SK-N-SH (cell line): ENCODE measurements around the gene LMTK2. TPM values are rescaled to one million over a fixed set of nuclear protein-coding genes. Genes with fewer than 3 reads are reported as not detected.

Source experiments
- CTCF ChIA-PET: fragments of 300-600, 350-600 bp; formaldehyde crosslinking; extraction: SDS; loops from one replicate; lab custom pipeline; 2021; lab: Yijun Ruan, JAX
- POLR2A ChIA-PET: fragments of 350-600 bp; sonication (Branson Sonifier 250); formaldehyde crosslinking; extraction: SDS; loops from one replicate; lab custom pipeline; 2020; ENCODE audit warnings: antibody characterized with exemption, inconsistent platforms; lab: Yijun Ruan, JAX
- DNase-seq: peaks from one replicate; pipeline ENCODE4 v3.0.0; 2012
- H2AFZ ChIP-seq: fragments of 200-600 bp; sonication (generic); 2 replicates; pipeline ENCODE4 v1.8.1; 2016; ENCODE audit warnings: antibody characterized with exemption, mild to moderate bottlenecking, low read depth
- H3F3A ChIP-seq: fragments of 200-600 bp; sonication (generic); replicated peaks from 2 replicates; pipeline ENCODE3; 2016; ENCODE audit warnings: antibody characterized with exemption, mild to moderate bottlenecking; ENCODE audit not compliant: insufficient read depth
- H3K27ac ChIP-seq, 2 experiments: fragments of 200-500 bp in 1 of 2; fragments of 200-600 bp in 1 of 2; sonication (Bioruptor generic) in 1 of 2; sonication (generic), shearing (Covaris generic) in 1 of 2; 2 replicates each; pipeline versions ENCODE4 v1.5.1 to v1.6.1; 2014 to 2016; ENCODE audit warnings: low read depth in 2 of 2, inconsistent platforms in 1 of 2, low read length in 1 of 2, mild to moderate bottlenecking in 1 of 2, mixed read lengths in 1 of 2
- H3K27me3 ChIP-seq: fragments of 200-600 bp; sonication (generic), shearing (Covaris generic); 2 replicates; pipeline ENCODE4 v1.6.1; 2016; ENCODE audit warnings: mixed run types; ENCODE audit not compliant: insufficient read depth
- H3K36me3 ChIP-seq, 2 experiments: fragments of 200-500 bp in 1 of 2; fragments of 200-600 bp in 1 of 2; sonication (Bioruptor generic) in 1 of 2; sonication (generic) in 1 of 2; replicated peaks in 1 of 2; 2 replicates each; pipeline versions ENCODE3 to v1.5.1; 2014 to 2016; ENCODE audit warnings: low read length in 1 of 2, mild to moderate bottlenecking in 1 of 2; ENCODE audit not compliant: insufficient read depth in 2 of 2, control insufficient read depth in 1 of 2
- H3K4me1 ChIP-seq, 2 experiments: fragments of 200-500 bp in 1 of 2; fragments of 200-600 bp in 1 of 2; sonication (Bioruptor generic) in 1 of 2; sonication (generic), shearing (Covaris generic) in 1 of 2; 2 replicates each; pipeline versions ENCODE4 v1.5.1 to v1.6.1; 2014 to 2016; ENCODE audit warnings: low read depth in 1 of 2, low read length in 1 of 2, mixed run types in 1 of 2; ENCODE audit not compliant: insufficient read depth in 2 of 2, control insufficient read depth in 1 of 2
- H3K4me2 ChIP-seq: fragments of 200-600 bp; sonication (generic), shearing (Covaris generic); 2 replicates; pipeline ENCODE4 v1.6.1; 2017; ENCODE audit warnings: mixed run types
- H3K4me3 ChIP-seq, 2 experiments: fragments of 200-500 bp in 1 of 2; fragments of 200-600 bp in 1 of 2; sonication (Bioruptor generic) in 1 of 2; sonication (generic), shearing (Covaris generic) in 1 of 2; 2 replicates each; pipeline versions ENCODE4 v1.5.1 to v1.8.1; 2014 to 2016; ENCODE audit warnings: low read depth in 2 of 2, inconsistent platforms in 1 of 2, low read length in 1 of 2, mild to moderate bottlenecking in 1 of 2, mixed read lengths in 1 of 2, moderate library complexity in 1 of 2
- H3K79me2 ChIP-seq: fragments of 200-600 bp; sonication (generic); 2 replicates; pipeline ENCODE4 v1.8.1; 2017; ENCODE audit warnings: mild to moderate bottlenecking; ENCODE audit not compliant: insufficient read depth
- H3K9ac ChIP-seq: fragments of 200-600 bp; sonication (generic); 2 replicates; pipeline ENCODE4 v1.6.1; 2017; ENCODE audit warnings: mixed run types
- H3K9me2 ChIP-seq: fragments of 200-600 bp; sonication (generic); 2 replicates; pipeline ENCODE4 v1.6.1; 2017; ENCODE audit warnings: mixed run types
- H3K9me3 ChIP-seq: fragments of 200-600 bp; sonication (generic); 2 replicates; pipeline ENCODE4 v1.6.1; 2017; ENCODE audit warnings: mixed run types, mild to moderate bottlenecking, moderate library complexity
- H4K20me1 ChIP-seq: fragments of 200-600 bp; sonication (generic); 2 replicates; pipeline ENCODE4 v1.6.1; 2017; ENCODE audit warnings: mild to moderate bottlenecking, mixed run types; ENCODE audit not compliant: insufficient read depth
- CTCF ChIP-seq: fragments of 200-600 bp; sonication (generic); IDR thresholded peaks from 2 replicates; pipeline ENCODE4 v1.6.1; 2017; ENCODE audit warnings: antibody characterized with exemption, mild to moderate bottlenecking, moderate library complexity
- GABPA ChIP-seq: IDR thresholded peaks from 2 replicates; pipeline ENCODE4 v1.4.0; 2012; ENCODE audit warnings: low read depth, mild to moderate bottlenecking
- GATA2 ChIP-seq: sonication (generic); formaldehyde crosslinking; IDR thresholded peaks from 2 replicates; pipeline ENCODE4 v1.5.0; 2020; ENCODE audit warnings: mild to moderate bottlenecking, missing genetic modification reagents
- JUND ChIP-seq: IDR thresholded peaks from 2 replicates; pipeline ENCODE4 v1.4.0; 2012
- POLR2AphosphoS5 ChIP-seq: IDR thresholded peaks from 2 replicates; pipeline ENCODE4 v1.6.1; 2012; ENCODE audit warnings: low read depth, low read length
- RAD21 ChIP-seq: IDR thresholded peaks from 2 replicates; pipeline ENCODE4 v1.6.1; 2012; ENCODE audit warnings: mild to moderate bottlenecking, low read length
- RCOR1 ChIP-seq: fragments of 150-350 bp; IDR thresholded peaks from 2 replicates; pipeline ENCODE4 v1.6.1; 2017; ENCODE audit warnings: antibody characterized with exemption, low read length
- SIN3A ChIP-seq: IDR thresholded peaks from 2 replicates; pipeline ENCODE4 v1.6.1; 2012; ENCODE audit warnings: low read depth, mild to moderate bottlenecking, low read length, moderate library complexity, borderline replicate concordance
- SMC3 ChIP-seq: IDR thresholded peaks from 2 replicates; pipeline ENCODE4 v1.6.1; 2012; ENCODE audit warnings: low read depth, low read length, improper control_type of control experiment
- USF1 ChIP-seq: IDR thresholded peaks from 2 replicates; pipeline ENCODE4 v1.4.0; 2012; ENCODE audit warnings: low read depth, borderline replicate concordance
- WGBS: methylation state at CpG from one replicate; pipeline ENCODE4 v1.1.6; 2017; ENCODE audit warnings: low lambda C conversion rate; 5-methylcytosine and 5-hydroxymethylcytosine counted together
- polyA plus RNA-seq, 3 experiments: library from polyadenylated mRNA; depleted of rRNA; stranded (reverse); fragments of >200 nt; gene quantifications; 2 replicates each; pipeline ENCODE4 v1.2.3, GENCODE V29; 2012

LMTK2 gene
- polyA plus RNA-seq, 1 of the 3 experiments (the other 2 are of a cell fraction): 9.0 TPM

- ChIA-PET POLR2A (interaction anchor here (1.6 kb wide), 1 partner anchor 143 kb away, joined by 3 read pairs; no protein-coding TSS in a partner anchor), CTCF (interaction anchor here (1.0 to 19.6 kb wide), 9 partner anchors 10 to 144 kb away, joined by 3 to 744 read pairs (median 51); partner anchors contain the start of gene LMTK2)
- Histone ChIP-seq H3K9me2 (no peaks in the 10 kb centered on the region), H4K20me1 (no peaks in the 10 kb centered on the region), H3K27ac (peak overlapping the region in 1 of 2 experiments; percentile 72; a peak in 2 of 4 replicates), H3K4me1 (peaks cover 0 to 17% of the 10 kb centered on the region in 2 experiments; a peak in 2 of 4 replicates), H3K4me3 (0 out of 4 replicates have a peak overlapping the region, but pooled peaks of 1 of the 2 experiments have one; percentile 6), H3K9ac (peak overlapping the region; percentile 41), H3F3A (peaks cover 13% of the 10 kb centered on the region), H2AFZ (no peak overlapping the region), H3K36me3 (peaks cover 7 to 10% of the 10 kb centered on the region in 2 experiments), H3K79me2 (no peaks in the 10 kb centered on the region), H3K27me3 (no peaks in the 10 kb centered on the region), H3K9me3 (no peaks in the 10 kb centered on the region), H3K4me2 (peak overlapping the region; percentile 18; the same call in 1 of the 2 replicates)
- TF ChIP-seq JUND (peak; percentile 17; the same call in 1 of the 2 replicates), RCOR1 (no peak)
- DNase-seq: no peak
- WGBS: 78% methylated on average over 16 of the region's 16 CpGs
These were observed 57.2 kb downstream of the LMTK2 start for GRCh38 chr7:98163704-98164494.

GRCh38 chr7:98165827-98166667 is 59.4 kb downstream of the LMTK2 start:
- H3K9me2 ChIP-seq: no peaks in the 10 kb centered on the region
- CTCF ChIA-PET: interaction anchor here (0.6 to 19.6 kb wide), 34 partner anchors 8 to 318 kb away, joined by 3 to 744 read pairs (median 6); partner anchors contain the start of gene LMTK2
- H3F3A ChIP-seq: peaks cover 13% of the 10 kb centered on the region
- H3K36me3 ChIP-seq: peaks cover 0 to 7% of the 10 kb centered on the region in 2 experiments
- H3K4me2 ChIP-seq: no peak overlapping the region
- H3K27me3 ChIP-seq: no peaks in the 10 kb centered on the region
- TF ChIP-seq SIN3A (no peak), POLR2AphosphoS5 (no peak), SMC3 (peak; percentile 65), RAD21 (peak; percentile 79), USF1 (no peak), GATA2 (CRISPR knock-in tag) (no peak), CTCF (peak; percentile 85), GABPA (no peak)
- H3K4me3 ChIP-seq: no peak overlapping the region; a peak in 1 of 4 replicates
- no peaks in the 10 kb centered on the region for H4K20me1 ChIP-seq
- peaks cover 0 to 17% of the 10 kb centered on the region in 2 experiments; a peak in 2 of 4 replicates for H3K4me1 ChIP-seq
- H3K9me3 ChIP-seq: no peaks in the 10 kb centered on the region
- no peak overlapping the region for H2AFZ ChIP-seq
- H3K79me2 ChIP-seq: no peaks in the 10 kb centered on the region
- DNase-seq: peak; percentile 80
- POLR2A ChIA-PET: interaction anchor here (1.0 to 1.2 kb wide), 2 partner anchors 56 to 145 kb away, joined by 3 read pairs; no protein-coding TSS in a partner anchor
- 72% methylated on average over 16 of the region's 18 CpGs for WGBS
- no peak overlapping the region for H3K9ac ChIP-seq
- H3K27ac ChIP-seq: no peak overlapping the region
